ENCODE results near the gene ACE.

ACE gene

DNA sequence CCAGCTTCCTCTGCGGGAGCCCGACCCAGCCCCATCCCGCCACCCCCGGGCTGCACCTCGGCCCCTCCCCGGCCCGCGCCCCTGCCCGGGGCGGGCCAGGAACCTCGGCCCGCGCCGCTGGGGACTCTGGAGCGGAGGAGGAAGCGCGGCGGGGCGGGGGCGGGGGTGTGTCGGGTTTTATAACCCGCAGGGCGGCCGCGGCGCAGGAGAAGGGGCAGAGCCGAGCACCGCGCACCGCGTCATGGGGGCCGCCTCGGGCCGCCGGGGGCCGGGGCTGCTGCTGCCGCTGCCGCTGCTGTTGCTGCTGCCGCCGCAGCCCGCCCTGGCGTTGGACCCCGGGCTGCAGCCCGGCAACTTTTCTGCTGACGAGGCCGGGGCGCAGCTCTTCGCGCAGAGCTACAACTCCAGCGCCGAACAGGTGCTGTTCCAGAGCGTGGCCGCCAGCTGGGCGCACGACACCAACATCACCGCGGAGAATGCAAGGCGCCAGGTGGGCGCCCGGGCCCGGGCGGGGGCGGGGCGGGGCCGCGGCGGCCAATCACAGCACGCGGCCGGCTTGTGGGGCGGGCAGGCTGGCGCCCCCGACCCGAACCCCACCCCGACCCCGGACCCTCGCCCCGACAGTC, at the start of gene ACE:
Gene ACE (plus strand): TSS at position 208 of the 626 bp plus-strand sequence. CDS start 34 bp downstream, at position 242.
- peak; percentile 41 for DNase-seq

DNA sequence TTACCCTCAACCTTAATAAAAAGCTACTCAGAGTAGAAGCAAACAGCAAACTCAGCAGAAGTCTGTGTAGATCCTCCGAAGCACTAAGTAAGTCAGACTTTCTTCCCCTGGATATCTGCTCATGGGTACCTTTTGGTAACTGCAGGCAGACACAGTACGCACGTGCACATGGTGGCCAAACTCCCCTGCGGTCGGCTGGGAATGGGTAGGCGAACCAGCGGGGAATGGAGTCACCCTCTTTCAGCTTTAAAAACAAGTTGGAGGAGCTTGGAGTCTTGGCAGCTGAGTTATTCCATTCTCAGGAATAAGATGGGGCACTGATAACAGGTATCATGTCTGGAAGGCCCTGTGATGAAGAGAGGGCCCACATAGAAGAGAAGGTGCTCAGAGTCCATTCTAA, 47.1 kb upstream of the ACE start:
- no peak for DNase-seq

DNA sequence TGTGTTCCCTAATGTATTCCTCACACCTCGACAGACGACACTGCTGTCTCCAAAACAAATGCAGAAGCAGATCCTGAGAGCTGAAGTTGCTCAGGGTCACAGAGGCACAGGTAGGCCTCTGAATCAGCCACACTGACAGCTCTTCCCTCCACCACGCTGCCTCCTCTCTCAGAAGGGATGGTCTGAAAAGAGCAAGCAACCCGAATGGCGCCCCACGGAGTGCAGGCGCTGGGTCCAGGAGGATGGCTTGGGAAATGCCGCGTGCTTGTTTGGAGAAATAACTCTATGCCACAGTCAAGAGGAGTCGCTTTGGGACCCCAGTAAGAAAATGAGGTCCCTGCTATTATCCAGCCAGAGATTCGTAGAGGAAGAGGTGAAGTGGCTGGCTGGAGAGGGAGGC, 46.6 kb upstream of the ACE start:
- DNase-seq = no peak

- DNase-seq = no peak
Observed at GRCh38 chr17:63431618-63431938, 45.3 kb upstream of the ACE start.

DNA sequence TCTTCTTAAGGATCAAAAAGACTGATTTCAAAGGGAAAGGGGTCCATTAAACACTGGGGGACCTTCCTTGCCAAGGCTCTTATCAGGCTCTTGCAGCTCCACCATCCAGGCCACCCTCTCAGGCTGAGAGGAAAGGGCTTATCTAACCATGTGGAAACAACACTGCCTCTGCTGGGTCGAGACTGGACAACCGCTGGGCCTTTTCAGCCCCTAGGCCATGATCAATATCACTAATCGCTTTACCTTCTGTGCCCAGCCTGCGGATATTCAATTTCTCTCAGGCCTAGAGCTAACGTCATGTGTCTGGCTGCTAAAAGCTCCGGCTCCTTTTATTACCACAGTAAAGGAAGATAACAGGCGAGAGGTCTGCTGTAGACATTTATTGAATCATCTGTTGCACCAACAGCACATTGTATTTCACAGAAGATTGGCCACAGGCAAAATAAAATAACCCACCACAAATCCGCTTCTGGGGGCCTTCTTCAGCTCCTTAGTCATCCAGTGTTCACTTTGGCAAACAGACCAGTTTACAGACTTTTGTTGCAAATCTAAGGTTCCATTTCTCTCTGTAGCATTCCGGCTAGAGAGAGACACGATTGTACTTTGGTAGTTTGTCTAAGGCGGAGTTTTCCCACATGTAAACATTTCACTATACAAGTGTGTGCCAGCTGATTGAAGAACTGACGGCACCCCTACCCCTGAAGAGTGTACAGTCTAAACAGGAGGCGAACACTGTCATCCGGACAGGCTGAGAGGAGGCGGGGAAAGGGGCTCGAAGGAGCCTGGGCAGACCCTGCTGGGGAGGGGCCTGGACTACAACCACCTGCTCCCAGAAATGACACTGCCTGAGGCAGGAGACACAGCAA, 44.7 kb upstream of the ACE start:
- no peak for DNase-seq

GRCh38 chr17:63433746-63434591, 42.9 kb upstream of the ACE start:
- DNase-seq = no peak

DNA sequence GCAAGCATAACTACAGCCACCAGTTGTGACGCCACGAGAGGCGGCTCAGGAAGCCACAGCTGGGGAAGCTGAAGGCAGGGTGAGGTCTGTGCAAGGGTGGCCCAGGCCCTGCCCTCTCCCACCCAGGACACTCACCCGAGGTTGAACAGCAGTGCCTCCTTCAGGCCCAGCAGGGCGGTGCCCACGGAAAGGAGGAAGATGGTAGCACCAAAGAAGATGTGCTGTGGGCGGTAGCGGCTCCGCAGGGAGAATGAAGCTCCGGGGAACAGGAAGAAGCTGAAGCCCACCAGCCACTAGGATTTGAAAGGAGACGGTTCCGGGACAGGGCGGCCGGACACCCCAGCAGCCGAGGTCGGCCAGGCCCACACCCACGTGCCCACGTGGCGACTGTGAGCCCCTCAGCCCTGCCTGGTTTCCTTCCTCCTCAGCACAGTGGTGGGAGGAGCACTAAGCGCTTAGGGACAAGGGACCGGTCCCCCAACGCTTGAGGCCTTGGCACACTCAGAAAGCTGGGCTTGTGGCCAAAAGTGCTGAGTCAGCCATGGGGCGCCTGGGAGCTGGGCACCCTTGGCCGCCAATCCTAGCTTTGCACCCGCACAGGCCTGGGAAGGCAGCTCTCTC, 41.8 kb upstream of the ACE start:
- DNase-seq = peak; percentile 16

DNA sequence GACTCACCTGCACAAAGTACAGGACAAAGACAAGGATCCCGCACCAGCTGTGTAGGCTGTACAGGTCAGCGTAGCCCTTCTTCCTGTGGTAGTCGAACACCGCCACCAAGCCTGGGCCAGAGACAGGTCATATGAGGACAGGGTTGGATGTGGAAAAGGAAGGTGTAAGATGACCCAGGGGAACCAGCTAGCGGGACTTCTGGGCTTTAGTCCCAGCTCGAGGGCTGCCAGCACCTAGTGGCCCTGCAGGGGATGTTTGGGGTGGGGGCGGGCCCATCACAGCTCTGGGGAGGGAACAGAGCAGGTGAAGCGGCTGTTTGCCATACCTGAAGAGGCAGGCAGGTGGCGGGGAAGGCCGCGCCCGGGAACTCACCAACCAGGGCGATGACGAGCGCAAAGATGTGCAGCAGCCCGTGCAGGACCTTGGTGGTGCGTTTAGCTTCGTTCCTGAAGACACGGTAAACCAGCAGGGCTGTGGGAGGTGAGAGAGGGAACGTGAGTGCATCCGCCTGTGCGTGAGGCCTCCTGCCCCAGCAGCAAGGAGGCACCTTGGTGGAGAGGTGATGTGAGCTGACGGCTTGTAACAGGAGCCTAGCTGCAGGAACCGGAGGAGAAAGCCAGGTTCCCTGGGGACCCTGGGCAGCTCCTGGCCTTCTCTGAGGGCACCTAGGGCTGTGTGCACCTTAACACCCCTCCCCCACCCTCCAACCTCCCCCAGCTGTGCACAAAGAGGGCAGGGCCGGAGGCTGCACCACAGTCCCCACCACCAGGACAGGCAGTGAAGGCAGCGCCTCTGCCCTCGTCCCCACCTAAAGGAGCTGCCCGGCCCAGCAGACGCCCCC, 41.0 kb upstream of the ACE start:
- DNase-seq = no peak

GRCh38 chr17:63436523-63437110, 40.2 kb upstream of the ACE start:
- no peak for DNase-seq

DNA sequence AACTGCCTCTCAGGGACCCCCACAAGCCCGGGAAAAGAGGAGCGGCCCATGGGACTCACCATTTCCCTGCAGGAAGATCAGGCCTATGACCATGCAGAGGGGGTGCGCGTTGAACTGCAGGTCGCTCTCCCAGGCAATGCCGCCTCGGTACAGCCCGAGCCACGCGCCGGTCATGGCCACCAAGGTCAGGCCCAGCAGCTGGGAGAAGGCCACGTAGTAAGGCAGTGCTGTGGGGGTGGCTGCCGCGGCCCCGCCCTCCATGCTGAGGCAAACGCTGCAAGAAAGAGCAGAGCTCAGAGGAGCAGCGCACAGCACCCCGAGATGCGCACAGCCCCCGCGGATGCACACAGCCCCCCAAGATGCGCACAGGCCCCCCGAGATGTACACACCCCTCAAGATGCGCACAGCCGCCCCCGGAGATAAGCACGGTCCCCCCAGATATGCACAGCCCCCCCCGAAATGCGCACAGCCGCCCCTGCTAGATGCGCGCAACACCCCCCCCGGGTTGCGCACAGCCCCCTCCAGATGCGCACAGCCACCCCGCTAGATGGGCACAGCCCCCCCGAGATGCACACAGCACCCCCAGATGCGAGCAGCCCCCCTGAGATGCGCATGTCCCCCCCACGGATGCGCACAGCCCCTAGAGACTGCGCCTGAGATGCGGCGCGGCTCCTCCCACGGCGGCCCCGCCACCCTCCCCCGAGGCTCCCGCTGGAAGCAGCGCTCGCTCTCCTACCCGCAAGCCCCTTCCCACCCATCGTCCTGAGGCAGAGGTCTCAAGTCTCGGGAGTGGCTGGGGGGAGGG, 39.4 kb upstream of the ACE start:
- DNase-seq = no peak

DNA sequence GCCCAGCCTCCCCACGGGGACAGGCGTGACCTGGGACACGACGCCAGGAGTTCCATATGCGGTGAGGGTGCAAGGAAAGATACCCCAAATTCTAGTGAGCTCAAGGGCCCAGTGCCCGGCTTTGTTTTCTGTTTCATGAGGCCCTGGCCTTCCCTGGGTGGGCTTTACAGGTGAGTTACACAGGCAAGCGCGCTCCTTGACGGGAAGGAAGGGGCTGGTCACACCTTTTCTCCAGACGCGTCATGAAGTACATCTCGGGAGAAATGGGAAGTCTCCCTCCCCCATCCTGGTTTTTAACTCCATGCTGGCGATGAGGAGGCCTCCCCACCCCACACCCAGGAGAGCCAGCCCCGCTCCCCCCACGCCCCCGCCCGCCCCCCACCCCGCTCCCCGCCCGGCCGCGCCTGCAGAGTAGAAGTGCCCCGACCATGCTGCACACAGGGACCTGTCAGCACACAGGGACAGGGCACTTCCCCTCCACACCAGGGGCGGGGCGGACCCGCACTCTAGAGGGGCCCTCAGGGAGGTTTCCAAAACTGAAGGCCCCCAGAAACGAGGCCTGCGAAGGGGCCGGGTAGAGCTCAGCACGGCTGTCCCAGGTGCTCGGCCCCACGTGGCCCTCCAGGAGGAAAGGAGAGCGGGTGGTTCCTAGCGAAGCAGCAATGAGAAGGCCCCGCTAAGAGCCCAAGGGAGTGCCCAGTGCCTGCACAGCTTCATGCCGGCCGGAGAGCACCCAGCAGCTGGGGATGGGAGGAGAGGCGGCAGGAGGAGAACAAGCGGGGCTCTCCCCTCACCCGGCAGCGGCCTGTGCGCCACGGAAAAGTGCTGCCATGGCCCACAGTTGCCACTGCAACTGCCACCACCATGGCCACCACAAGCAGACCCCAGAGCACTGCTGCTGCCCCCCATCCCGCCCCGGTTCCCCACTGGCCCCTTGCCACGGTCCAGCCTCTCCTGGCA, 38.5 kb upstream of the ACE start:
- no peak for DNase-seq

GRCh38 chr17:63439687-63440086, 37.2 kb upstream of the ACE start:
- DNase-seq = peak; percentile 51

DNA sequence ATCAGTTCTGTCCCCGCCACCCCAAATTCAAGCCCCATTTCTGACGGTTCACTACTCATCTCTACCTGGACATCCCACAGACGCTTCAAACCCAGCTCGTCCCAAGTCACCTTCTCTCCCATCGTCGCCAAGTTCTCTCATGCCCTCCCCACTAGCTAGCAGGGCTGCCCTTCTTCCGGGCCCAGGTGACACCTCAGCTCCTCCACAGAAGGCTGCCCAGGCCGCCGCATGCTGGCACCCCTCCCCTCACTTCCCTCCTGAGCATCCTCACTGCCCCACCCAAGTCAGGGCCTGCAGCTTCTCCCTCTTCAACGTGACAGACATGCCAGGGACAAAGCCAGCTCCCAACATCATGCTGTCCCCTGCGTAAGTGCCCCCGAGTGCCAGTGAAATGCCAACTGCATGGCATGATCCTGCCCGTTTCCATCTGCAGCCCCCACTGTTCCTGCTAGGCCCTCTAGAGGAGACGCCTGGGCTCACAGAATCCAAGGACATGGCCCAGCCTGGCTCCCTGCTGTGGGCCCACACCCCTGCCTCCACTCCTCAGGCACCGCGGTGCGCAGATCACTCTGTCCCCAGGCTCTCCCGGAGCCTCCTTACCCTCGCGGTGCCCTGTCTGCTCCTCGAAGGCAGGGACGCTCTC, 36.6 kb upstream of the ACE start:
- peak; percentile 25 for DNase-seq

DNA sequence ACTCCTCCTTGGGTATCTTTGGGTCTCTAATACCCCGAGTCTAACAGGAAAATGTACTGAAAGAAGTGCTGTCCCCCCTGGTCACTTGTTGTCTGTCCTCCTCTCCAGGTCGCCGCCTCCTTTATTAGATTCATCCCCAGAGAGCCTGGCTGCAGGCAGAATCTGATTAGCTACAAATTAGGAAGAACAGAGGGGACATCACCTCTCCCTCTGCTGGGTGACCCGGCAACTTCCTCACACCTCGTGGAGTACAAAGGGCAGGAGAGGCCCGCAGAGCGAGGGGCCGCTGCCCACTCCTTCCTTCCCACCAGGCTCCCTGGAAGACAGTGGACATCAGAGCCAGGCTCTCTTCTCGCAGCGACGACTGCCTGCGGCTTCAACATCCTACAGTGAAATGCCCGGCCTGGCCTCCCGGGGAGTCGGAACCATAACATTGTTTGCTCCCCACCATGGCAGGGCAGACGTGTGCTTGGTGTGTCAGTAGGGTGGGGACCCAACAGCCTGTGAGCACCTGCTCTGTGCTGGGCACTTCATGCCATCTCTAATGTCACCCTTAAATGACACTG, 36.0 kb upstream of the ACE start:
- no peak for DNase-seq

GRCh38 chr17:63441654-63442053, 35.2 kb upstream of the ACE start:
- no peak for DNase-seq

- DNase-seq = no peak
Observed at GRCh38 chr17:63442074-63442473, 34.8 kb upstream of the ACE start.

GRCh38 chr17:63442549-63443035, 34.3 kb upstream of the ACE start:
- no peak for DNase-seq

- DNase-seq = no peak
Observed at GRCh38 chr17:63443053-63443452, 33.8 kb upstream of the ACE start.

DNA sequence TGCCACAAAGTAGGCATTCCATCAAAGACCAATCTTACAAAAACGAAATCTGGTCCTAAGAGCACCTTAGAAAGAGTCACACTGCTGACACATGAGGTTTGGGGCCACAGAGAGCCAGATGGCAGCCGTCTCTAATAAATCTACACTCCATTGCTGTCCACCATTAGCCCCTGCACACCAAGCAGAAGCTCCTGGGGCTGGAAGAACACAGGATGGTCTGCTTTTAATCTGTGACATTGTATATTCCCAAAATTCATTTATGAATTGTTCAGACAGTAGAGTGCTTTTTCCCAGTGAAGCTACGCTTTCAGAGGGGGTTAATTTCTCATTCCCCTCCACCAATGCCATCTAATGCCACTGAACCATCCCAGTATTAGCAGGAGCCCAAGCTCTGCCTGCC, 32.4 kb upstream of the ACE start:
- no peak for DNase-seq

Measured in activated CD4-positive, alpha-beta T cell treated with anti-CD3 and anti-CD28 coated beads, Interleukin-2, Interleukin-6, amounts not matched to agents 100 ng/mL and 50 ng/mL, durations not matched to agents 16 hours and 8 hours (primary cell).